ENCODE results near the gene LRRC75B. TPM values are rescaled to one million over a fixed set of nuclear protein-coding genes. Genes with fewer than 3 reads are reported as not detected.
A peak's percentile ranks its signal among the peaks of the same experiment; 100 is the strongest.
"Not testable (repeated sequence)": the region's sequence is repeated elsewhere in the genome, so short reads cannot be mapped to it uniquely, and the experiment has no call there.

LRRC75B gene
- total RNA-seq, 1 donor from 2014 or later, result 5.0 TPM

DNA sequence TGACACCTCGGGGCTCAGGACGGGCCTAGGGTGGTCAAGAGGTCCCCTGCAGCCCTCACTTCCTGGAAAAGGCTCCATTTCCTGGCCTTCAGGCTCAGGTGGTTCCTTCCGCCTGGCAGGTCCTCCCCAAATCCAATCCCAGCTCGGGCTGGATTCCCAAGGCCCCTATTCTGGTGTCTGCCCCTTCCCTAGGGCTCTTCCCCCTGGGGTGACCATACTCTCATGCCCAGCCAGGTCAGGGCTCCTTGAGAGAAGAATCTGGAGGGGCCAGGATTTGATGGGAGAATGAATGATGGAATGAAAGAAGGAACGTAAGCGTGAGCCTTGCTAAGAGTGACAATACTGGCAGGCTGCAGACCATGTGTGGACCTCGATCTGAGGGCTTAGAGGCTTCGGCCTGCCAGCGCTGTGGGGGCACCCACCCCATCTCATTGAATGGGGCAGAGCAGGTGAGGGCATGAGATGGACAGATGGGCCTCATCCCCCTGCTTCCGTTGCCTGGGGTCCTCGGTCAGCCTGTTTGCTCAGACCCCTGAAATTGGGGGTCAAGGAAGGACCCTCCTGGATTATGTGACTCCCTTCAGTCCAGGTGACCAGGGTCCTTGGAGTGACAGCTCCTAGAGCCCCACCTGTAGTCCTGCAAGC, 9.4 kb upstream of the LRRC75B start:
- ATAC-seq, result not testable (repeated sequence)

DNA sequence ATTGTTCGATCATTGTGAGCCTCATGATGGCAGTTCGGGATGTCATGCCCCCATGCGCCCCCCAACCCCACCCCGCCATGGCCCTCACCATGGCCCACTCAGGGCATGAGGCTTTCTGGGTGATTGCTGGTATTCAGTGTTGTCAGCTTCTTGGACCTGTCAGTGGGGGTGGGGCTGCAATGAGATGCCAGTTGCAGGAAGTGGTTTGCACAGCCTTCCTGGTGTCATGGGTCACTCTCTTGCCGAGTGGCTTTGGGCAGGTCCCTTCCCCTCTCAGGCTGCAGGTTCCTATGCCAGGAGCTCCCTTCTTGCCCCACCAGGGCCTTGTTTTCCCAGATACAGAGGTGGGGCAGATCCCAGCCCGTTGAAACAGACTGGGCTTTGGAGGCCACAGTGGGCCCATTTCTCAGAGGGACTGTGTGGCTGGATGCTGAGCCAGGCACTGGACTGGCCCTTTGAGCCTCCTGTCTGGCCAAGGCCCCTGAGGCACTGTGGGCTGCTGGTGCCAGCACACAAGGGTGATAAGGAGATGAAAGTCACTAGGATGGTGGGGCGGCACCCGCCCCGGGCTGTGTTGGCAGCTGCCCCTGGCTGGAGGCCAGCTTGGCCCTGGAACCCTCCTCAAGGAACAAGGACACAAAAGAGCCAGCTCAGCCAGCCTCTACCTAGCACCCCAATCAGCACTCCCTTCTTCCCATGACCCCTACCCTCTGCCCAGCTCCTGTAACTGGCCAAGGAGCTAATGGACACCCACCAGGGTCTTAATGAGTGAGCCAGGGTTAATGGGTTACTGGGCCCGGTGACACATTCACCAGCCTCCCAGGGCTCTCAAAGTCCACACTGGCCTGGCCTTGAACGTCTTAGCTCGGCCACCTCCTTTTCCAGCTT, 8.6 kb upstream of the LRRC75B start:
- peak; percentile 17 for ATAC-seq

DNA sequence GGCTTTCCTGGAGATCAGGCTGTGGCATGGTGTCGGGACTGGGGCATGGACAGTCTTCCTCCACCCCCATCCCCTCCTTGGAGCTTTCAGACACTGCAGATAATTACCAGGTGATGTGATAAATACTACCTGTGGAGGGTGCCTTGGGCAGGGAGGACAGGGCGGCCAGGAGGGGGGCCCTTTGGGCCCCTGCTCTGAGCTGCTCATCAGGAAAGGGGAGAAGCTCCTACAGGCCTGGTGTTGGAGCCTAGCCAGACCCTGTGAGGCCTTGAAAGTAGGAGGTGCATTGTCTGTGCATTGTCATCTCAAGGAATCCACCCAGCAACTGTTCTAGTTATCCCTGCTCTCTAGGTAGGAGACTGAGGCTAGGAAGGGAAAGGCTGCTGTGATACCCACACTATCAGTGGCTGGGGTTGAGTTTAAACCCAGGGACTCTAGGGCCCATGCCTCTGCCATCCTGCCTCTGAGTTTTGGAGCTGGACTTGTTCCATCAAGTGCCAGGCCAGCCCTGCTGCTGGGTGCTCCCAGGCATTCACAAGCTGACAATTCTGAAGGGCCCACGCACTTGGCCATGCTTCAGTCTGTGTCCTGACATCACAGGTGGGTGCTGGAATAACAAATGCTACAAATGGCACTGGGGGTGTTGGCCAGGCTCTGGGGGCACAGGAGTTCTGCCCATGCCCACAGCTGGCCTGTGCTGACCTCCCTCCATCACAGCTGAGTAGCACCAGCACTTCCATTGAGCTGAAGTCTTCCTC, 7.3 kb upstream of the LRRC75B start:
- not testable (repeated sequence) for ATAC-seq

DNA sequence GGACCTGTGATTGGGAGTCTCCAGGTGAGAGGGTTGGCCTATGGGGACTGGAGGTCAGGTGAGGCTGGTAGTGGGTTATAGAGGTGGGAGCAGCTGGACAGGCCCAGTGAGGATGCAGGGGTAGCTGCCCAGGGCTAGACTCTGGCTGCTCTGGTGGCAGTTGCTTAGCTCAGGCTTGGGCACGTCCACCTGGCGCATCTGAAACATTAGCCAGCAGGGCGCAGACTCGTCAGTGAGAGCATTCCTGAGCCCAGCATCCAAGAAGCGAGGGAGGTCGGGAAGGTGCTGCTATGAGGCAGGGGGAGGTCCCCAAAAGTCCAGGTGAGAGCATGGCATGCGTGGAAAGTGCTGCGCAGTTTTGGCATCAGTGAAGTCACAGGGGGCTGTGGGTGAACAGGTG, 6.6 kb upstream of the LRRC75B start:
- ATAC-seq, result peak; percentile 10

DNA sequence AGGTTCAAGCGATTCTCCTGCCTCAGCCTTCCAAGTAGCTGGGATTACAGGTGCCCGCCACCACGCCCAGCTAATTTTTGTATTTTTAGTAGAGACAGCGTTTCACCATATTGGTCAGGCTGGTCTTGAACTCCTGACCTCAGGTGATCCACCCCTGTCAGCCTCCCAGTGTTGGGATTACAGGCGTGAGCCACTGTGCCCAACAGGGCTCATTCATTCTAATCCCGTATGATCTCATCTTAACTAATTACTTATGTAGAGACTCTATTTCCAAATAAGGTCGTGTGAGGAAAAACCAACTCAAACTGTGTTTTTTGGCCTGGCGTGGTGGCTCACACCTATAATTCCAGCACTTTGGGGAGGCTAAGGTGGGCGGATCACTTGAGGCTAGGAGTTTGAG, 4.2 kb upstream of the LRRC75B start:
- ATAC-seq, result not testable (repeated sequence)

DNA sequence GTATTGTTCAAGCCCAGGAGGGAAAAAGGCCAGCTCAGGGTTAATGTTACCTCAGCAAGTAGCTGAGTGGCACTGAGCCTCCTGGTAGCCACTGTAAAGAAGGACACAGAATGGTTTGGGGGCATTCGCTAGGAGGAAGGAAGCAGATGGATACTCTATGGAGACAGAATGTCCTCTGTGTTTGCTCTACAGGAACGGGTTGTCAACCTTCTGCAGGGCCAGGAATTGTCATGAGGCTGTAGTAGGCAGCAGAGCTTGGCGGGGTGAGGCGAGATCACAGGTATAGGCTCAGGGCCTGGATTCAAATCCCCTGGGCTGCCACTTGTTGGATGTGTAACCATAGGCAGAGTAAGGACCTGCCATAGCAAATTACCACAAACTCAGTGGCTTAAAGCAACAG, 3.0 kb upstream of the LRRC75B start:
- no peak for ATAC-seq

DNA sequence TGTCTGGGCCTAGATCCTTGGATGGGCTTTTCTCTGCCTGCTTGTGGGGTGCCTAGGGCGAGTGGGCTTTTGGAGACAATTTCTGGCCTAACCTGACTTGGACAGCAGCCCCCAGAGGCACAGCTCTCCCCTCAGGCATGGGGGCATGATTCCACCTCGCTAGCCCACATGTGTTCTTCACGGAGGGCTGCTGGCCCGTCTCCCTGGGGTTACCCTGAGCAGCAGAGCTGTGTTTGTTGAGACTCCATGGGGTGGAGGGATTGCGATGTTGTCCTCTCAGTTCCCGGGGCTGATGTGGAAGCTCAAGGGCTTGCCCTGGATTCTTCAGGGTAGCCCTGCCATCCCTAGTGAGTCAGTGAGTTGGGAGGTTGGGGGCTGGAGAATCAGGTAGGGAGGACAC, 2.4 kb upstream of the LRRC75B start:
- no peak for ATAC-seq

DNA sequence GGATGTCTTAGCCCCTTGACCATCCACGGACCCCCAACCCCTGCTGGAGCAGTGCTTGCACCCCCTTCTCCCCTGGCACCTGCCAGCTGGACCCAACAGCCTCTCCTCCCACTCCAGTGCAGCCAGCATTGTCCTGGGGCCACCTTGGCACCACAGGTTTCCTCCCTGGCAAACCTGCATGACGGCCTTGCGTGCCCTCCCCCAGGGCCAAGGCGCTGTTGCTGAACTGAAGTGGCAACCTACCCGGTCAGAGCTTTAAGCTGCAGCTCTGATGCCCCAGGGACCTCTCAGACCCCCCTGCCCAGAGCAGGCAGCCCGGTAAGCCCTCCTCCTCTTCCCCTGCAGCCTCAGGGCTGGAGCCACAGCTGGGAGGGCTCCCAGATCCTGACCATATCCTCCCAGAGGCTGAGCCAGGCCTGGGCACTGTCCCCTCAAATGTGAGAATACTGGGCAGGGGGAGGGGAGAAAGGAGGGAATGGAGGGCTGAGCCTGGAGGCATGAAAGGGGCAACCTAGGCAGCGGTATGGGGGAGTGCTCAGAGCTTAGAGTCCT, 1.8 kb upstream of the LRRC75B start:
- peak; percentile 30 for ATAC-seq

DNA sequence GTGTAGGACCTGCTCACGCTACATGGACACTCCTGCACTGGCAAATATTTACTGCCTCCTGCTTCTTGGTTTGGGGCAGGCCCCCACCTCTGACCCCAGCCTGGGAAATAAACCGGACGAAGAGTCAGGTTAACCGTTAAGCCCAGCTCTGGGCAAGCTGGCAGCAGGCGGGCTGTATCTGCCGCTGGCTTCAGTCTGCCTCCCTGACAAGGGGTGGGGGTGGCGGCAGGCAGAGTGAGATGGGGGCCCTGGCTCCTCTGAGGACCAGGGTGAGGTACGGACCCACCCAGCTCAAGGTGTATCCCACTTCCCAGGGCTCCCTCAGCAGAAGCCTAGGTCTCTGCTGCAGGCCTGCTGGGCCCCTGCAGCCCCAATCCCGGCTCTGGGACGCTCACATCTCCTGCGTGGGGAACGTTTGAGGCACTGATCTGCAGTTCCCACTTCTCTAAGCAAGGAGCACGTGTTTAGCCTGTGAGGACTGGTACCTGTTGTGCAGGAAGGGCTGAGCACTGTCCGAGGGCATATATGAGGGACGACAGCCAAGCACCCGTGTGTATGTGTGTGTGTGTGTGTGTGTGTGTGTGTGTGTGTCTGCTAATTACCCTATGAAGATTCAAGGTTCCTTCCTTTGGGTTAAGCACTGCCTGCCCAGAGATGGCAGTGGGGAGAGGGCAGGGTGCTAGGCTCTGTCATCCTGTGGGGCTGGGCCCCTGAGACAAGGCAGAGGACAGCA, 1.1 kb upstream of the LRRC75B start:
- peak; percentile 63 for ATAC-seq

DNA sequence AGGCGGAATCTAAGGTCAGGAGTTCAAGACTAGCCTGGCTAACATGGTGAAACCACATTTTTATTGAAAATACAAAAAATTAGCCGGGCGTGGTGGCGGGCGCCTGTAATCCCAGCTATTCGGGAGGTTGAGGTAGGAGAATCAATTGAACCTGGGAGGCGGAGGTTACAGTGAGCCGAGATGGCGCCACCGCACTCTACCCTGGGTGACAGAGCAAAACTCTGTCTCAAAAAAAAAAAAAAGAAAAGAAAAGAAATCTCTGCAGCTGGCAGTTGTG, 624 bp upstream of the LRRC75B start:
- not testable (repeated sequence) for ATAC-seq

DNA sequence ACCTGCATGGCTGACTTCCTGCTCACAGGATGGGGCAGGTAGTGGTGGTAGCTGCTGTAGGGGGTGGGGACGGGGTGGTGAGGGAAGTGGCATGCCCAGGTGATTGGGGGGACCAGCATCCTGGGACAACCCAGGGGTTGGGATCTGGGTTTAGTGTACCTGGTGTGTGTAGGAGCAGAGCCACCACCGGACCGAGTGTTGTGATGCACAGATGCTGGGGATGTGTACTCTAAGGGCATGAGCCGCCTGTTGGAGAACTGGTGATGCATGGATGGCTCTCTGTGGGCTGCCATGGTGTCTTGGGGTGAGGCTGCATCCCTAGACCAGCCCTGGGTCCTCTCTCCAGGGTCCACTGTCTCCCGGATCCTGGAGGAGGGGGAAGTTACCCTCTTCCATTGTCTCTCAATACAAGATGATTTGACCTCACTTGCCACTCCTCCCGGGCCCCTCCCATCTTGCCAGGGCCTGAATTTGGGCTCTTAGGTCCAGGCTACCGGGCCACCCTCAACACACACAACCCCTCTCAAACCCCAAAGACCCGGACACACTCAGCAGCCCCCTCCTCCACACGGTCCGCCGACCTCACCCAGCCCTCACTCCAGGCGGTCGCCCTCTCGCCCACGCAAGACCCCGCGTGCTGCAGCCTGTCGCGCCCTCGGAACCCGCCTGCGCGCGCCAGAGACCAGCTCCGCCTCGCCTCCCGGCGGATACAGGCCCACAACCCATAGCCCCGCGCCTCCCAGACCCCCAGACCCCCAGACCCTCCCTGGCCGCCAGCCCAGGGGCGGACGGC, 619 bp downstream of the LRRC75B start:
- ATAC-seq, result peak; percentile 1

DNA sequence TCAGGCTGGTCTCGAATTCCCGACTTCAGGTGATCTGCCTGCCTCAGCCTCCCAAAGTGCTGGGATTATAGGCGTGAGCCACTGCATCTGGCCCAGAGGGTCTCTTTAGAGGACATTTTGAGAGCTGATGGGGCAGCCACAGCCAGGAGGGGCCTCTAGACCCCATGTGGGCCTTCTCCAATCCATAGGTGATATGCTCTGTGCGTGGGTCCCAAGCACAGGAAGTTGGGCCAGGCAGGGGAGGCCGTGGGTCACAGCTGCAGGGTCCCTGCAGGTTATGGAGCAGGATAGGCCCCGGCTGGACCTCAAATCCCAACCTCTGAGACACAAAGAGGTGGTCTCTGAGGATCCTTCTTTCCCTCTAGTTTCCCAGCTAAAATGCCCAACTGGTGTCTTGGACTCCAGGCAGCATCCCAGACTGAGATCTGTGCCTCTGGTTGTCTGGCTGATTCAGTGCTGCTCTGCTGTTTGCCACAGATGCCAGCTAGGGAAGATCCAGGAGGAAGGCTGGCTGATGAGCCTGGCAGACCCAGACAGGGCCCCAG, 1.5 kb downstream of the LRRC75B start:
- ATAC-seq, result no peak

DNA sequence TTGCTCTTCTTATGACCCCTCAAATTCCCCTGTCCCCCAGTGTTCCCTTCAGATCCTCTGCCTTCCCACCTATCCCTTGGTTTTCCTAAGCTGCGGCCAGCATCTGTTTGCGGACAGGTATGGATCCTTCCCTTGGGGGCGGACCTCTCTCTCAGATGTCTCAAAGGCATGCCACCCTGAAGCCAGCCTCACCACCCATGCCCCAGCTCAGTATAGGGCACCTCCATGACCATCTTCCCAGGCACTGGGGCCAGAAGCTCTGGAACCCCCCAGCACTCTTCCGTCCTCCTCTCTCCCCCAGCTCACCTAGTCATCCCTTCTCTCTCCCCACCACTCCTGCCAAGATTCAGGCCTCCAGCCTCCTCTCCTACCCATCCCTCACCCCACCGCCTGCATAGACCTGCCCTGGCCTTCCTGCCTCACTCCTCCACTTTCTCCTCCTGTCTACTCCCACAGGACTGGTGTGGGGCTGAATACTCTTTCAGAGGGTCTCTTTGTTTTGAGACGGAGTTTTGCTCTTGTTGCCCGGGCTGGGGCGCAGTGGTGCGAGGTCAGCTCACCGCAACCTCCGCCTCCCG, 2.2 kb downstream of the LRRC75B start:
- no peak for ATAC-seq

DNA sequence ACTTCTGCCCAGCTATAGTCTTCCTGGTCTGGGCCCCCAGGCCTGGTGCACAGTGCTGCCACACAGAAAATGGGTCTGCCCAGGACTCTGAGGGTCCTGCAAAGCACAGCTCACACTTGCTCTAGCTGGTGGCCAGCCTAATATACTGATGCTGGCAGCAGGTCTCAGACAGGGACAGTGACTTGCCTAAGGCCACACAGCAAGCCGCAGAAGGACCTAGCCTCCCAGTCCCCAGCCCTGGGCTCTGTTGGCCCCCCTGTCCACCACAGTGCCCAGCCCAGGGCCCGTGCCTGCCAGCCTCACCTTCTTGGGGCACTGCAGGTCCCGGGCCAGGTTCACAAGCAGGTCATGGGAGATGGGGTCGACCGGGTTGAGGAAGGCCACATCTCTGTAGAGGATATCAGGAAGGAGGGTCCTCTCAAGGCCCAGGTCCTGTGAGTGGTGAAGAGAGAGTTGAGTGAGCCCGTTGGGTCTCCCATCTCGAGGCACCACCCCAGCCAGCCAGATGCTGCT, 3.3 kb downstream of the LRRC75B start:
- ATAC-seq, result no peak

DNA sequence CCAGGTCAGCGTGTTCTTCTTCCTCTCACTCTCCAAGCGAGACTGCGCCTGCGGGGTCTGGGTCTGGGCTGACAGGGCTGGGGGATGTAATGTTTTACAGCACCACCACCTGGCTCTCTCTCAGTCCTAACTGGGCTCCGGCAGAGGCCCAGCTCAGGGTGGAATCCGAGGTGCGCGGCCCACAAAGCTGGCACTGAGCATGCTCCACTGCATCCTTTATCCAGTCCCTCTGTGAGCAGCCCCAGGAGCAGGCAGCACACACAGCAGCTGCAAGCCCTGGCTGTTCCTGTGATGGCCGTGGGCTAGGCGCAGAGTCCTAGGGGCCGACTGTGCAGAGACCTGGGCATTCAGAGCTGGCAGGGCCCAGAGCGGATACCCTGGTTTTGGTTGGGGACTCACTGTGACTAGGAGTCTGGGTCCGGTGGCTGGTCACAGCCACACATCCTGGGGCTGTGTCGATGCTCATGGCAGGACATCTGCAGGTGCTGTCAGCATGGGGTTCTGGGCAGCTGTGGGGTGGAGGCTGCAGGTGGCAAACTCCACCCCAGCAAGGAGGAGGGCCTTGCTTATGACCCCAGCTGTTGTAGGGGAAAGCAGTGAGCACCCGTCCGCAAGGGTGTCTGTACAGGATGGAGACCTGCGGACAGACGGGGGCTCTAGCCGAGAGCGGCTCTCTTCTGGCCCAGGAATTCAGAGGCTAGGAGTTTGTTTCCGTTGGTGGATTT, 4.0 kb downstream of the LRRC75B start:
- ATAC-seq, result no peak

DNA sequence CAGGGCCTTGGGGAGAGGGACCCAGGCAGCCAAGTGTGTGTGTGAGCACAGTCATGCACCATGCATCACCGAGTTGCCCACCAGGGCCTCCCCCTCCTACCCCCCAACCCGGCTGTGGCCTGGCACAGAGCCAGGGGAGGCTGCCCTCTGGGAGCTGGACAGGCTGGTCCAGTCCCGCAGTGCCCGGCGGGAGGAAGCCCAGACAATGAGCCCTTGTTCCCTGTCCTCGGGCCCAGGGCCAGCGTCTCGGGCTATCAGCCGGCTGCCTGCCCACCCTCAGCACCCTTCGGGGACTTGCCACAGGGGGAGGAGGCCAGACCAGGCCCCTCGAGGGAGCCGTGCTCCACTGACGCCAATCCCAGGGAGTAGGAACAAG, 4.5 kb downstream of the LRRC75B start:
- no peak for ATAC-seq

DNA sequence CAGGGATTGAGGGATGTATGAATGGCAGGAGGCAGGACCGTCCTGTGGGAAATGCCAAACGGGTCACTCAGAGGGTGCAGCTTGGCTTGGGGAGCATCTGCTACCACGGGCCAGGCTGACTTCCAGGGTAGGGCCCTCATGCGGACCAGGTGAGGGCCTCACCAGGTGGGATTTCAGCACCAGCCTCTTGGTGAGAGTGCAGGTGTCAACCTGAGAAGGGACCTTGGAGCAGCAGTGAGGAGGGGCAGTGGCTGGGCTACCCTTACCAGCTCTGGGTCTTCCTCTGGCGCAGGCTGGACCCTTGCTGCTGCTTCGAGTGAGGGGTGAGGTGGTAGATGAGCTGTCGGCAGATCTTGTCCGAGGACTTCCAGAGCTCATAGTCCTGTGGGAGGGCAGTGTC, 4.9 kb downstream of the LRRC75B start:
- no peak for ATAC-seq

DNA sequence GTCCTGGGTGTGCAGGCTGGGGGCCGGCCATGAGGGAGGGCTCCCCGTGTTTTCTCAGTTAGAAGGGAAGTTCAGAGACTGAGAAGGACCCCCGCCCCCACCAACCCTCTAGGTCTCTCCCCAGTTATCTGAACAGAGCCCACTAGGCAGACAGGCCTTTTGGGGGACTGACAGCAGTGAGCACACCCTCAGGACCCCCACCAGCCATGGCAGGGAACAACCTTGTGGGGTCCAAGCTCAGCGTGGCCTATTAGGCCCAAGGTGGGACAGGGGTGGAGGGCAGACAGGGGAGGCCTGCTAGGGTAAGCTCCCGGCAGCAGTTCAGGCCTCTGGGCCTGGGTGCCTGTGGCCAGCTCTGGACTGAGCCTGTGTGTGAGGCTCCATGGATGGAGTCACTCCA, 5.6 kb downstream of the LRRC75B start:
- ATAC-seq, result no peak

DNA sequence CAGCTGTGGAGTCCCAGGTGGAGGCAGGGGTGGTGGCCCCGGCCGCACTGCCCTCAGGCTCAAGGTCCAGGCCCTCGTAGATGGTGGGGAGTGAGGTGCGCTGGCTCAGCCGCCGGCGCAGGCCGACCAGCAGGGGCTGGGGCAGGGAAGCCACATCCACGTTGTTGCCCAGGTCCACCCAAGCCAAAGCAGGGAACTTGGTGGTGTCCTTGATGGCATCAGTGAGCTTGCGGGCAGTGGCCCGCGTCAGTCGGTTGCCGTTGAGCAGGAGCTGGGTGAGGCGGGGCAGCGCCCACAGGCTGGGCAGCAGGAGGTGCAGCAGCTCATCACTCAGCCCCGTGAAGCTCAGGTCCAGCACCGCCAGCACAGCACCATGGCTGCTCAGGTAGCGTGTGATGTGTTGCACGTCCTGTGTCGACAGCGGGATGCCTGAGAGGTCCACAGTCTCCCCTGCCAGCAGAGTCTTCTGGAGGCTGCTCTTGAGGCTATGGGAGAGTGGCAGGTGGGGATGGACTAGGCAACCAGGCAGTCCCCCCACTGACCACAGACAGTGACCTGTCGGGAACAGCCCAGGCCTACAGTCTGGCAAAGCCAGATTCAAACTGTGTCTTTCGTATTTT, 6.8 kb downstream of the LRRC75B start:
- no peak for ATAC-seq

DNA sequence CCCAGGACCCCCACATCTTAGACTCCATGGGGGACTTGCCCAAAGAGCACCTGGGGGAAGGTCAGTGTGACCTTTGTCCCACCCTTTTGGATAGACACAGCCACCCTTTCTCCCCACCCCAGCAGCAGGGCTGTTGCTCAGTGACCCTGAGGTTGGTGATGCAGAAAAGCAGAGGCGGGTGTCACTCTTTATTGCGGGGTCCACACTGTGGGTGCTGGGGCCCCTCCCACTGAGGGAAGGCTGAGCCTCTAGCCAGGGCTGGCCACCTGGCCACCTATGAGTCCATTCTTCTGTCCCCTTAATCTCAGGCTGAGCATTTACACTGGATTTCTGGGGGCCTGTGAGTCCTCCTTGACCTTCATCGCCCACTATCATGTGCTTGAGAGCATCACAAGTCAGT, 7.4 kb downstream of the LRRC75B start:
- ATAC-seq, result no peak

Data from esophagus mucosa (tissue), 1 donor.